GM12801 (cell line): Measurements from ENCODE around the gene CD200.

ENCODE experiments used
- CTCF ChIP-seq: IDR thresholded peaks from one replicate; pipeline ENCODE4 v1.5.1; 2011; ENCODE audit warnings: control low read depth; ENCODE audit not compliant: insufficient read length; ENCODE audit errors: extremely low read depth

CD200 gene

GRCh38 chr3:112333381-112334317 lies 693 bp downstream of the CD200 start:
- TF ChIP-seq CTCF = no peak

- no peak for TF ChIP-seq CTCF
Measured at GRCh38 chr3:112334691-112335433, 1.9 kb downstream of the CD200 start.

GRCh38 chr3:112335434-112335781 lies 2.5 kb downstream of the CD200 start:
- TF ChIP-seq CTCF = no peak

GRCh38 chr3:112338021-112338726 lies 5.2 kb downstream of the CD200 start:
- TF ChIP-seq CTCF = no peak

GRCh38 chr3:112338727-112339056 lies 5.7 kb downstream of the CD200 start:
- no peak for TF ChIP-seq CTCF

GRCh38 chr3:112339134-112339533 lies 6.2 kb downstream of the CD200 start:
- no peak for TF ChIP-seq CTCF

GRCh38 chr3:112339609-112340008 lies 6.7 kb downstream of the CD200 start:
- TF ChIP-seq CTCF = no peak
